EH (cell line): Measurements from ENCODE around the gene MRPS2.
A peak's percentile ranks its signal among the peaks of the same experiment; 100 is the strongest.
"Not testable (repeated sequence)": the region's sequence is repeated elsewhere in the genome, so short reads cannot be mapped to it uniquely, and the experiment has no call there.

Experiments
- DNase-seq: peaks from one replicate; pipeline ENCODE4 v3.0.0-alpha.2; 2015; ENCODE audit warnings: low read depth

The MRPS2 gene

DNA sequence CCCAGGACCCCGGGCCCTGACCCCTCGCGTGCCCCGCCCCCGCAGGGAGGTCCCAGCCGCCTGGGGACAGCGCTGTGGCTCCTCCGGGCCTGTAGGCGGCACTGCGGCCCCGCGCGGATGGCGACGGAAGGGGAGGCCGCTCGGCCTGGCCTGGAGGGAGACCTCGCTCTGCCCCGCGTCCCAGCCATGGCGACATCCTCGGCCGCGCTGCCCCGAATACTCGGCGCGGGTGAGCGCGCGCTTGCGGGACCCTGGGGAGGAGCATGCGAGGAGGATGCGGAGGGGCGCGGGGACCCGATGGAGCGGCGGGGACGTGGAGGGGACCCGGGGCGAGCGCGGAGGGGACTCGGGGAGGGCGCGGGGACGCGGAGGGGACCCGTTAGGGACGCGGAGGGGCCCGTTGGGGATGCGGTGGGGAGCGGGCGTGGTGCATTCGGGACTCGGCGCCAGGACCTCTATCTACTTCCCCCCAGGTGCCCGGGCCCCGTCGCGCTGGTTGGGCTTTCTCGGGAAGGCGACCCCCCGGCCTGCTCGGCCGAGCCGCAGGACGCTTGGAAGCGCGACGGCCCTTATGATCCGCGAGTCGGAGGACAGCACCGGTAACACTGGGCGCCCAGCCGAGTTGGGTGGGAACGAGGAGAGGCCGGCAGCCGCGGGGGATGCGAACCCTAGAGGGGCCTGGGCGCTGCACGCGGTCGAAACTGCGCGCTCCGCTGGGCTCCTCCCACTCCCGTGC is at the start of gene MRPS2:
Gene MRPS2, plus strand, starts transcription at position 158 of the 736 bp plus-strand sequence. Its CDS starts 29 bp downstream, at position 187.
- peak; percentile 85 for DNase-seq

DNA sequence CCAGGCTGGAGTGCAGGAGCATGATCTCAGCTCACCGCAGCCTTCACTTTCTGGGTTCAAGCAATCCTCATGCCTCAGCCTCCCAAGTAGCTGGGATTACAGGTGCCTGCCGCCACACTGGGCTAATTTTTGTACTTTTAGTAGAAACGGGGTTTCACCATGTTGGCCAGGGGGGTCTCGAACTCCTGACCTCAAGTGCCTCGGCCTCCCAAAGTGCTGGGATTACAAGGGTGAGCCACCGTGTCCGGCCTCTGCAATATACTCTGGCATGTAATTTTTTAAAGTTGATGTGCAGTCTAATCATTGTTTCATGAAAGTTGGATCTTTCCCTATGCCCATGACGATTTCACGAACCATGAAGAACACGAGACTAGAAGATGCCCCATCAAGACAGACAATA is 49.5 kb upstream of the MRPS2 start:
- DNase-seq, result no peak

DNA sequence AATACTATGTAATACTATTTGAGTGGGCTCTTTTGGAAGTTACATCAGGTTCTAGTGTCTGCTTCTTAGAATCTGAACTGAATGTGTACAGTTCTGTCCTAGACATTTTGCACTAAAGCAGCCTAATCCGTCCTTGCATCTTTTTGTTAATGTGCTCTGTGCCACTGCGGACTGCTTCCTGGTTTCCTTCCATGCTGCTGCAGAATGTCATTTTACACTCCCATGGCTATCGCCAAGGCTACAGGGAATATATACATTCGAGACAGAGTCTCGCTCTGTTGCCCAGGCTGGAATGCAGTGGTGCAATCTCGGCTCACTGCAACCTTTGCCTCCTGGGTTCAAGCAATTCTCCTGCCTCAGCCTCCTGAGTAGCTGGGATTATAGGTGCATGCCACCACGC is 48.6 kb upstream of the MRPS2 start:
- not testable (repeated sequence) for DNase-seq

DNA sequence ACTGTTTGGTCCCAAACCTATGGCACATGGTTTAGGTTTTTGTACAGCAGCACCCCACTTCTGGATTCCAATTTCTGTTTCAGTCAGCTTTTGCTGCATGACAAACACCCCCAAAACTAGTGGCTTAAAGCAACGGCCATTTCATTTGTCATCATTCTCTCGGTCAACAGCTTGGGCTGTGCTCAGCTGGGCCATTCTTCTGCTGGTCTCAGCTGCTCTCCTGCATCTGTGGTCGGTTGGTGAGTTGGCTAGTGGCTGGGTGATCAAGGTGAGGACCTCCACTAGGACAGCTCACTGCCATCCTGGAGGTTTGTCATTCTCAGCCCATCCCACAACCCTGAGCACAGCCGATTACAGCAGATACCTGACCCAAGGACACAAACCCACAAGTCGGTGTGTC is 45.7 kb upstream of the MRPS2 start:
- DNase-seq, result no peak

DNA sequence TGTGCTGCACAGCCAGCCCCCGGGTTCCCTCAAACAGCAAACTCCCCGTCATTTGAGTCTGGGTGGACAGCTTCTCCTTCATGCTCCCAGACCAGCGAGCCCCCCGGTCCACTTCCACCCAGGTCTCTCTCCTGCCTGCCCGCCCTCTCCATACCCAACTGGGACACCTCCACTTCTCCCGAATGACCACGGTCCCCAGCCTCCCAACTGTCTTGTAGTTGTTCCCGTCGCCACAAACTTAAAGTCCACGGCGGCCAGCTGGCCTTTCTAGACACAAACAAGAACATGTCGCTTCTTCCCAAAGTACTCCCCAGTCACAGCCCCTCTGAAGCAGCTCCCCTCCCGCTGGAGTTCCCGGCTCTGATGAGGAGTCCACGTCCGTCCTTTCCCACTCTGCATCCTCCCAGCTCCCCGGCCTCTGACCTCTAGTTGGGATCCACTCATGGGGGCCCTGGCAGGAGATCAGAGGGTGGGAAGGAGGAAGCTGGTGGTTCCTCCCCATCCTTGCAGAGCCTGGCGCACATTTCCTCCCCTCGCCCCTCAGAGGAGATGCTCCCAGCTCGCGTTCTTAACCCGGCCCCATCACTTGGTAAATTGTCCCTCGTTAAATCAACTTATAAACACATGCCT is 45.0 kb upstream of the MRPS2 start:
- no peak for DNase-seq

DNA sequence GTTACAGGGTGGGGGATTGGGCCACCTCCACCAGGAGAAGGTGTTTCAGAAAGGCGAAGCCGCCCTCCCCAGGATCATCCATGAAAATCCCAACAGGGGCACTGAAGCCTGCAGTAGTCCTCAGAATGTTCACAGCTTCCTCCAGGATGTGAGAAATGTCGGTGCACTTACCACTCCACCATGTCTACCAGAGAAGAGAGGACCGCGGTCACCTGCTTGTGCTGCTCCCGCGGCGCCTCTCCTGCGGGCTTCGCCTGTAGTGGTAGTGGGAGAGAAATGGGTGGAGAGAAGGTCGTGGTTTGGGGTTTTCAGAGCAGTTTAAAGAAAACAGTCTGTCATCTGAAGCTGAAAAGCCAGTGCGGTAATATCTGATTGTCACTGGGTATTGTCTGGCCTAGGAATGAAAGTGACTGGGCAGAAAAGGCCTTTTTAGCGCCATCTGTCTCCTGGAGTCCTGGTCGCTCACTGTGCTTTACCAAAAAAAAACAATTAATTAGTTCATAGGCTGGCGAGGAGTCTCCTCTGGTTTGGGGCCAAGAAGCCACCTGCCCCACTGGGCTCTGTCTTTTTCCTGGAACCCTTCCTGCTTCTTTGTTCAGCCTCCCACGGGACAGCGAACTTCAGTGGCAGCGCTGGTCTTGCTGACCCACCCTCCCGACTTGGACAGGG is 43.9 kb upstream of the MRPS2 start:
- DNase-seq, result no peak

DNA sequence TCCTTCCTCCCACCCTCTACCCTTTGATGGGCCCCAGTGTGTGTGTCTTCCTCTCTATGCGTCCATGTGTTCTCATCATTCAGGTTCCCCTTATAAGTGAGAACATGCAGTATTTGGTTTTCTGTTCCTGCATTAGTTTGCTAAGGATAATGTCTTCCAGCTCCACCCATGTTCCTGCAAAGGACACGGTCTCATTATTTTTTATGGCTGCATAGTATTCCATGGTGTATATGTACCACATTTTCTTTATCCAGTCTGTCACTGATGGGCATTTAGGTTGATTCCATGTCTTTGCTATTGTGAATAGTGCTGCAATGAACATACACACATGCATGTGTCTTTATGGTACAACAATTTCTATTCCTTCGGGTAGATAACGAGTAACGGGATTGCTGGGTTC is 42.0 kb upstream of the MRPS2 start:
- not testable (repeated sequence) for DNase-seq

DNA sequence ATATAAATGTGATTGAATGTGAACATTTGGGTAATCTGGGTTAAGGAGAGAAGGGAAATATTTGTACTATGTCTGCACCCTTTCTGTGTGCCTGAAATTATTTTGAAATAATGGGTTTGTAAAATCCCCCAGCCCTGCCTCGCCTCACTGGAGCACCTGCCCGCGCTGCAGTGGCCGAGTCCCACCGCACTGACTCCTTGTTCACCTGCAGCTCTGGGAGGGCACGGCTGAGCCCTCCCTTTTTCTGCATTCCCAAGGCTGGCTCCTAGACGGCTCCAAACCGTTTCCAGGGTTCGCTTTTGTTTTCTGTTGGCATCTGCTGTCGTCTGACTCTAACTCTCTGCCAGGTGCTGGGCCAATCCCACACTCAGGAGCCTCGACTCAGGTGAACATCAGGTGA is 38.5 kb upstream of the MRPS2 start:
- no peak for DNase-seq

DNA sequence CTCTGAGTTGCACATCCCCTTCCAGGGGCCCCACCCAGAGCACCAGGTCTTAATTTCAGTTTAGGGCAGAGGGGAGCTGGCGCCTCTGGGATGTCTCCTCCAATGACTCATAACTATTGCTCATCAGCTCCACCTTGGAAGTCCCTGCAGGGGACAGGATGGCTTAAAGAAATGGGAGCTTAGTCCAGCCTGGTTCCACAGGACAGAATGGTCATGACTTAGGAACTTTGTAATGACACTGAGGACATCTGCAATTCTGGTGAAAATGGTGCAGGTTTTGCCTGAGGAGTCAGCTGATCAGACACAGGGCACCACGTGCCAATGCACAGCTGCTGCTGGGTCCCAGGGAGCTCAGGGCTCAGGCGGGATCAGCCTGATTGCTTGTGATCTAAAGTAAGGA is 37.3 kb upstream of the MRPS2 start:
- peak; percentile 66 for DNase-seq

DNA sequence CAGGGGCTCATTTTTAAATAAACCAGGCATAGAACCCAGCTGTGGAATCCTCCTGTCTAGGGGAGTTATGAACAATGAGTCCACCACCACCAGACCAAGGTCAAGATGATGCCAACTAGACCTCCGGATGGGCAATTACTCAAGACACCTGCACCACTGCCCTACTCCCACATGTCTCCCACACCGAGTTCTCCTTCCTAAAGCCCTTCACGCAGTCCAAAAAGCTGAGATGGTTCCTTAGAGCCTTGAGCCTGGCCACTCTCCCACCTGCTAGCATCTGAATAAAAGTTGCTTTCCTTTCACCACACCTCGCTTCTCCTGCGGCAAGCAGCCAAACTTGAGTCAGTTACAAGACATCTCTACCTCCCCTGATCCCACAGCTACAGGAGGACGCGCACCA is 36.3 kb upstream of the MRPS2 start:
- DNase-seq, result no peak

DNA sequence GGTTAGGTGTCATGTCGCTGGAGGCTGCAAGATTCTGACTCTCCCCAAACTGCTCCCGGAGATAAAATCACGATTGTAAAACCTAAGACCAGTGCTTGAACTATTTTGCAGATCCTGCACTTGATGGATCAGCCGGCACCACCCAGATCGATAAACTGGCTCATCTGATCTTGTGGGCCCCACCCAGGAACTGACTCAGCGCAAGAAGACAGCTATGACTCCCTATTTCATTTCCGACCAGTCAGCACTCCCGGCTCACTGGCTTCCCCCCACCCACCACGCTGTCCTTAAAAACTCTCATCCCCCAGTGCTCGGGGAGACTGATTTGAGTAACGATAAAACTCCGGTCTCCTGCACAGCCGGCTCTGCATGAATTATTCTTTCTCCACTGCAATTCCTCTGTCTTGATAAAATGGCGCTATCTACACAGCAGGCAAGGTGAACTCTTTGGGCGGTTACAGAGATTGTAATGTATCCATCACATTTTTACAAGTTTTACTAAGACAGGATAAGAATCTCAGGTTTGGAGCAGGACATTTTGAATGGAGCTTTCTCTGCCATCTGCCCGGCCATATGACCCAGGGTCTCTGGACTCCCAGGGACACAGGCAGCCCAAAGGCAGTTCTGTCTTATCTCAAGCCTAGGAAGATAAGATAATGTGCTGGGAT is 31.5 kb upstream of the MRPS2 start:
- DNase-seq, result peak; percentile 61

DNA sequence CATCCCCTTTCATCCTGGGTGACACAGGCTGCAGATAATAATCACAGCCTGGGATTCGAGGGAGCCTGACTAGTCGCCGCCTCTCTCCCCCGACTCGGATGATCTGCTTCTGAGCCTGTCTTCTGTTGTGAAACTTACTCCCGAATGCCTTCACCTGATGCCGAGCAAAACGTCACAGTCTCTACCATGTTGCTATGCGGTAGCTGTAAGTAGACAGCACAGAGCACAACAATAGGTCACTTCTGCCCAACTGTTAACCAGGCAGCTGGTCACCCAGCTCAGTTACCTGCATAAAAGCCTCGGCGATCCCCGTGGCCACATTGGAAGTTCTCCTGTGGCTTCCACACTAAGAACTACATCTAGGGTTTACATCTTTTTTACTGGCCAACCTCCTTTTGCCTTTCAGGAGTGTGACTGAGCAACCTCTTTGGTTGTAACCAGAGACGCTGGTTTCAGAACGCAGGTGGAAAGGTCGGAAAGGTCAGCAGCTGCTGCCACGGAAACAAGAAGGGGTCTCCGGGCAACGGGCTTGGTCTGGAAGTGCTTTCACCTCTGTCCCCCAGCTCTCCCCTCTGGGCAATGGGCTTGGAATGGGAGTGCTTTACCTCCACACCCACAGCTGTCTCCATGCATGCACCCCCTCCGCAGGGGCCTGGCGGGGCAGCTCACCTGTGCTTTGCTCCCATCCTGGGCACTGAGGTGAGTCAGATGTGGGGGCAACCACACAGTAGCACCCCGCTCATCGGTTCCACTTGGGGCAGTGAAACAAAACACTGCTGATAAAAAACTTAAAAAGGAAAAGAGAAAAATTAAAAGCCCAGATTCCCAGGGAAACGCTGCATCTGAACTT is 28.5 kb upstream of the MRPS2 start:
- DNase-seq, result no peak

DNA sequence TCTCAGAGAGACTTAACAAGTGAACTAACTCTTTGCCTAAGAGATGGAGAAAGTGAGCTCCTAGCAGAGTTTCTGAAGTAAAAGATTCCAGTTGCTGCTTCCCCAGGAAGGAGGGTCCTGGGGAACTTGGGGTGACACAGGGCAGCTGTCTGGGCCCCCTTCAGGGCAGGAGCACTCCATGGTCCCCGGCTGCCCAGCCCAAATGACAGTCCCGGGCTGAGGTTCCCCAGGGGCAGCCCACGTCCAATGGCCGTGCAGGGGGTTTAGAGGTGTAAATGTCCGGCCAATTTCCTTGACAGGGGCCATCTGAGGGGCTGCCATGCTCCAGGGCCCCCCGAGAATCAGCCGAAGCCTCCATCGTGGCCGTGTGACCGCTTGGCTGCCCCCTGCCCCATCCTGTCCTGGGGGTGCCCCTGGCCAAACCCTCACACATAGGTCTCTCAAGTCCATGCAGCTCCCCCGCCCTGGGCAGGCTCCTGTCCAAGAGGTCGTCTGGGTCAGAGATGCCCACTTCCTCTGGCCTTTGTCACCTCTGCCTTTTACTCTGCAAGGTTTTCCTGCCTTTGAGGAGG is 26.4 kb upstream of the MRPS2 start:
- DNase-seq, result no peak

DNA sequence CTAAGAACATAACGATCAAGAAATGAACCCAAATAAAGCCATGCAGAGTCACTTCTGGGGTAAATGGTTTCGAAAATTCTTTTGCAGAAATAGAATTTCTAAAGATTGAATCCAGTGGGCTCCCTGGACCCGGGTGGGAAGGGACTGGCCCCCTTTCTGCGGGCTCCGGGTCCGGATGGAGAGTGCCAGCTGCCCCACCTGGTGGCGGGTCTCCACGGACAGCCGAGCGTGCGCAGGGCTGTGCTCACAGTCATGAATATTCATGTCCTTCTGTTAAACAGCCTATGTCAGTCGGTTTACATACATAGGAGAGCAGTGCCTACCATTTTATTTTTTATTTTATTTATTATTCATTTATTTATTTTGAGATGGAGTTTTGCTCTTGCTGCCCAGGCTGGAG is 25.6 kb upstream of the MRPS2 start:
- DNase-seq, result peak; percentile 20

DNA sequence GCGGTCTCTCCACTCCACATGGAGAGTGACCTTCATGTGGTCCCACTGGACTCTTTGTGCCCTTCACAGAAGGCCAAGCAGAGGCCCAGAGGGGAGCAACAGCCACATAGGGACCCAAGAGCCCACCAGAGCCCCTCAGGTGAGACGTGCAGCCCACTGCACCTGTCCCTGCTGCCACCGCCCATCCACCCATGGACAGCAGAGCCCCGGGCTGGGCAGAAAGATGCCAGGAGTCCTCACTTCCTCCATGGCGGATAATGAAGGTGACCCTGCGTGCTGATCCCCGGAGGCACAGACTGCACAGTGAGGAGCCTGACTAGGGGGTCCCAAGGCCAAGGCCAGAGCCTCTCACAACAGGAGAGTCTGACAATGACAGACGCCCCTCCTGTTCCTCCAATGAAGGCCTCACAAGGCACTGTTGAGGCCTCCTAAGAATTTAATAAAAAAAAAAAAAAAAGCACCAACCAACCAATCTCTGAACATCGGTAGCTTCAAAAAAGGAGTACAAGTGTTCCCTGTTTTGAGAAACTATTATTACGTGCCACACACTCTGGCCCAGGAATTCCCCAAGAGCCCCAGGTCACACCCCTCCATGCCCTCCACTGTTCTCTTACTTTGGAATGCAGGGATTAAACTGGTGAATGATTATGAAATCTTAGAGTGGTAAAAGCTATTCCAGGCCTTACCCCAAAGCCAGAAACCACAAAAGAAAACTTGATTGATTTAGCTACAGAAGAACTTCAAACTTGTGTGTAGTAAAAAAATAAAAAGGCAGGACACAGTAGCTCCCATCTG is 23.7 kb upstream of the MRPS2 start:
- peak; percentile 37 for DNase-seq

DNA sequence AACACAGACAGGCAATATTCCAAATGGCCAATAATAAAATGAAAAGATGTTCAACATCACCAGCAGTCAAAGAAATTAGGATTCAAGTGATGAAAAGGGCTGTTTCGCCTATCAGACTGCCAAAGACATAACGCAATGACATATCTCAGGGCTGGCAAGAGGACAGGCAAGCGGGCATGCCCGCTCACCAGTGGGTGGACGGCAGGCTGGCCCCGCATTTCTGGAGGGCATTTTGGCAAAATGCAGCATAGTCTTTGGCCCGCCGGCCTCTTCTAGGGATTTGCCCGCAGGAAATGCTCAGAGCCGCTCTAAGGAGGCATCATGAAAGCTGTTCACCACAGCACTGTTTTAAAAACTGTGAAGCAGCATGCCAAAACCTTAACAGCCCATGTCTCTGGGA is 22.3 kb upstream of the MRPS2 start:
- DNase-seq, result no peak

DNA sequence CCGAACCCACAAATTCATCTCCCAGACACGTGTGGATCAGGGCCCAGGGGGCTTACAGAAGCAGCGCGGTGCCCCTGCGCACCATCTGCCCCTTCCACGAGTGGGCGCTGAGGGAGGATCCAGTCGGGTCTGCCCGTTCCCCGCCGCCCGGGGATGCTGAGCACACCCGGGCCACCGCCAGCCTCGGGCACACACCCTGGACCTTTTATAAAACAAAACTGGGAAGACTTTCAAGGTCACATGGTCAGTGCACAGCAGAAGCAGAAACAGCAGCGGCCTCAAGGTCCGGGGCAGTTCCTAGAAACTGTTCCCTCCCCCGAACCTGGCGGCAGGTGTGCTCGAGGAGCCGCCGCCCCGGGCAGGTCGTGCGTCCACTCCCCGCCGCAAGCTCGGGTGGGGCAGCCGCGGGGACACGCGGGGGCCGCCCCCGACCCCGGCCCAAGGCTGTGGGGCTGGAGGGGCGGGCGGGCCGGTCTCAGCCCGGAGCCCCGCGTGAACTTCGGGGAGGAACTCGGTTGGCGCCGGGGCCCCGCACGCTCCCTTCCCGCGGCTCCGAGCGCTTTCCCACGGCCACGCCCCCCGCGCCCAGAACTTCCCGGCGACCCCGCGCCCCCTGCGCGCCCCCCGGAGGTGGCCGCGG is 21.5 kb upstream of the MRPS2 start:
- peak; percentile 40 for DNase-seq

DNA sequence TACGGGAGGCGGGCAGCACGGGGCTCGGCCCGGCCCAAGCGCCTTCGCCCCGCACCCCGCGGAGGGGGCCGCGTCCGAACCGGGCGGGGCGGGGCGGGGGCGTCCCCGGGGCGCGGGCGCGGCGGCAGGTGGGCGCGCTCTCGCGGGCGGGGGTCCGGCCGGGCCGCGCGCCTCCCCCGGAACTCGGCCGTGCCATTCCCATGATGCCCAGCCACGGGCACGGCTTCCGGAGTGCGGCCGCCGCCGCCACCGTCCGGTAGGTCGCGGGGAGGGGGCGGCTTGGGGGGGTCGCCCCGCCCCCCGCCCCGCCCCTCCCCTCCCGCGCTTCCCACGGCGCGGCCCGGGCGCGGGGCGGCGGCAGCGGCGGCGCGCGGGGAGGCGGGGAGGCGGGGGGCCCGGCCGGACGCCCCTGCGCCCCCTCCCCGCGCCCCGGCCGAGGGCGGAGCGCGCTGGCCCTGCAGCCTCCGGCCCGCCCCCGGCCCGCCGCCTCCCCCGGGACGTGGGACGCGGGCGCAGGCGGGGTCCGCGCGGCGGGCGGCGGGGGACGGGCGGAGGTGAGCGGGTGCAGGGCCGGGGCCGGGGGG is 20.9 kb upstream of the MRPS2 start, which contains the start of gene PPP1R26:
Gene PPP1R26, plus strand, starts transcription at position 314 of the 584 bp plus-strand sequence. CDS start 4,729 bp downstream, outside the sequence.
- peak; percentile 25 for DNase-seq
